ENCODE results near the gene IFT172.

DNA sequence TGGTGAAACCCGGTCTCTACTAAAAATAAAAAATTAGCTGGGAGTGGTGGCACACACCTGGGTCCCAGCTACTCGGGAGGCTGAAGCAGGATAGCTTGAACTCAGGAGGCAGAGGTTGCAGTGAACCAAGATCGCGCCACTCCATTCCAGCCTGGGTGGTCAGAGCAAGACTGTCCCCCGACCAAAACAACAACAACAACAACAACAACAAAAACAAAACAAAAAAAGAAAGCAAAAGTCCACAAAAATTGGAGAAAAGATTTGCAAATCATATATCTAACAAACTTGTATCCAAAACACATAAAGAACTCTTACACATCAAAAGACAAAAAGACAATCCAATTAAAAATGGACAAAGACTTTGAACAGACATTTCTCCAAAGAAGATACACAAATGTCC, 90.6 kb downstream of the IFT172 start:
- TF ChIP-seq CTCF (IDR thresholded peaks at IDR 0.05) (no peak), POLR2A (IDR thresholded peaks at IDR 0.05) (no peak)

Measured in body of pancreas (tissue), 4 donors.